Endothelial cell (in vitro differentiated cells): Measurements from ENCODE around the gene GAB1. TPM values are rescaled to one million over a fixed set of nuclear protein-coding genes. Genes with fewer than 3 reads are reported as not detected.
"Not testable (repeated sequence)": the region's sequence is repeated elsewhere in the genome, so short reads cannot be mapped to it uniquely, and the experiment has no call there.

Experiments used
- DNase-seq: peaks from one replicate; pipeline ENCODE4 v3.0.0; 2021; ENCODE audit warnings: low spot score
- H3K27ac Mint-ChIP-seq: one replicate; pipeline ENCODE4 v1.8.0; 2021; ENCODE audit warnings: mixed read lengths, inconsistent platforms; ENCODE audit not compliant: unreplicated experiment
- H3K27me3 Mint-ChIP-seq: one replicate; pipeline ENCODE4 v1.8.0; 2021; ENCODE audit warnings: mild to moderate bottlenecking, moderate library complexity, mixed read lengths, inconsistent platforms; ENCODE audit not compliant: unreplicated experiment
- H3K36me3 Mint-ChIP-seq: one replicate; pipeline ENCODE4 v1.8.0; 2021; ENCODE audit warnings: mild to moderate bottlenecking, low read depth, mixed read lengths, inconsistent platforms; ENCODE audit not compliant: unreplicated experiment
- H3K4me1 Mint-ChIP-seq: one replicate; pipeline ENCODE4 v1.8.0; 2021; ENCODE audit warnings: mild to moderate bottlenecking, mixed read lengths, inconsistent platforms; ENCODE audit not compliant: unreplicated experiment
- H3K4me3 Mint-ChIP-seq: one replicate; pipeline ENCODE4 v1.8.0; 2021; ENCODE audit warnings: mild to moderate bottlenecking, mixed read lengths, inconsistent platforms; ENCODE audit not compliant: unreplicated experiment
- H3K9me3 Mint-ChIP-seq: one replicate; pipeline ENCODE4 v1.8.0; 2021; ENCODE audit warnings: mixed read lengths, inconsistent platforms; ENCODE audit not compliant: unreplicated experiment
- CTCF ChIP-seq: fragments of 200-600 bp; sonication (generic); IDR thresholded peaks from one replicate; pipeline ENCODE4 v1.5.0; 2021; ENCODE audit warnings: antibody characterized with exemption; ENCODE audit not compliant: unreplicated experiment
- total RNA-seq: library from RNA; stranded (reverse); fragmentation: NEBNext Ultra II Directional; extraction: Animal tissue kit (Norgen Biotek cat#: 25700); gene quantifications from one replicate; pipeline ENCODE4 v1.2.1, GENCODE V29; 2021; ENCODE audit not compliant: unreplicated experiment

The GAB1 gene
- total RNA-seq, 1 donor from 2014 or later = 51.8 TPM

GRCh38 chr4:143347484-143348111, 10.9 kb downstream of the GAB1 start:
- Mint-ChIP-seq H3K9me3 (no peaks in the 10 kb centered on the region), H3K27me3 (peaks cover 2% of the 10 kb centered on the region), H3K36me3 (peaks cover 4% of the 10 kb centered on the region), H3K27ac (no peak overlapping the region), H3K4me3 (no peak overlapping the region), H3K4me1 (peaks cover 17% of the 10 kb centered on the region)
- no peak for DNase-seq
- no peak for TF ChIP-seq CTCF

- peaks cover 20% of the 10 kb centered on the region for H3K4me1 Mint-ChIP-seq
- H3K36me3 Mint-ChIP-seq = peaks cover 4% of the 10 kb centered on the region
- no peak overlapping the region for H3K4me3 Mint-ChIP-seq
- DNase-seq = no peak
- peaks cover 2% of the 10 kb centered on the region for H3K27me3 Mint-ChIP-seq
- TF ChIP-seq CTCF = no peak
- no peaks in the 10 kb centered on the region for H3K9me3 Mint-ChIP-seq
- H3K27ac Mint-ChIP-seq = no peak overlapping the region
Observed at GRCh38 chr4:143348233-143349077, 11.8 kb downstream of the GAB1 start.

GRCh38 chr4:143349858-143350527, 13.3 kb downstream of the GAB1 start:
- DNase-seq, H3K9me3 Mint-ChIP-seq, H3K4me3 Mint-ChIP-seq, H3K36me3 Mint-ChIP-seq, H3K27me3 Mint-ChIP-seq, H3K27ac Mint-ChIP-seq: not testable (repeated sequence)
- peaks cover 26% of the 10 kb centered on the region for H3K4me1 Mint-ChIP-seq

GRCh38 chr4:143351149-143351691, 14.5 kb downstream of the GAB1 start:
- no peak overlapping the region for H3K27ac Mint-ChIP-seq
- H3K27me3 Mint-ChIP-seq = peaks cover 2% of the 10 kb centered on the region
- H3K9me3 Mint-ChIP-seq = no peaks in the 10 kb centered on the region
- H3K36me3 Mint-ChIP-seq = peaks cover 4% of the 10 kb centered on the region
- TF ChIP-seq CTCF = no peak
- DNase-seq = no peak
- no peak overlapping the region for H3K4me3 Mint-ChIP-seq
- H3K4me1 Mint-ChIP-seq = peaks cover 33% of the 10 kb centered on the region

- no peak for TF ChIP-seq CTCF
- Mint-ChIP-seq H3K27ac (no peak overlapping the region), H3K27me3 (peaks cover 2% of the 10 kb centered on the region), H3K9me3 (no peaks in the 10 kb centered on the region), H3K36me3 (peaks cover 4% of the 10 kb centered on the region), H3K4me3 (no peak overlapping the region), H3K4me1 (peaks cover 33% of the 10 kb centered on the region)
- no peak for DNase-seq
Observed at GRCh38 chr4:143351774-143352451, 15.2 kb downstream of the GAB1 start.
